Muscle of back (tissue), 11 donors: ENCODE measurements around the gene SH3RF3. TPM values are rescaled to one million over a fixed set of nuclear protein-coding genes. Genes with fewer than 3 reads are reported as not detected.
A peak's percentile ranks its signal among the peaks of the same experiment; 100 is the strongest.
"Not testable (repeated sequence)": the region's sequence is repeated elsewhere in the genome, so short reads cannot be mapped to it uniquely, and the experiment has no call there.

Experiments used
- DNase-seq, 3 donors: peaks; one replicate each; pipeline versions ENCODE4 v3.0.0 to v3.0.0-alpha.2; 2013
- polyA plus RNA-seq, 10 donors: library from polyadenylated mRNA; unstranded; fragments of 120-200 nt; gene quantifications; one replicate each; pipeline ENCODE4 v1.2.1, GENCODE V29; 2013; ENCODE audit not compliant: insufficient read length in 10 of 10

The SH3RF3 gene
- polyA plus RNA-seq, 10 donors = 3.8 to 7.0 (median 4.7) TPM

GRCh38 chr2:109521233-109522062 lies 392.4 kb downstream of the SH3RF3 start:
- DNase-seq = no peak

DNA sequence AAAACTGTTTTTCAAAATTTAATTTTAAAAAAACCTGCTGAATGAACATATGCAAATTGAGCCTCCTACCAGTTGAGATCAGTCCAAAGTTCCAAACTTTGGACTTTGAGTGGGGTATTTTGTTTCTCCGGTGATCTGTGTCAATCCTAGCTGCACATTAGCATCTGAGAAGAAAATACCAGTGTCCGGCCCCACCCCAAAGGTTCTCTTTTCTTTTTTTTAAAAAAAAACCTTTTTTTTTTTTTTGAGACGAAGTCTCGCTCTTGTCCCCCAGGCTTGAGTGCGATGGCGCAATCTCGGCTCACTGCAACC lies 393.0 kb downstream of the SH3RF3 start:
- DNase-seq = no peak

DNA sequence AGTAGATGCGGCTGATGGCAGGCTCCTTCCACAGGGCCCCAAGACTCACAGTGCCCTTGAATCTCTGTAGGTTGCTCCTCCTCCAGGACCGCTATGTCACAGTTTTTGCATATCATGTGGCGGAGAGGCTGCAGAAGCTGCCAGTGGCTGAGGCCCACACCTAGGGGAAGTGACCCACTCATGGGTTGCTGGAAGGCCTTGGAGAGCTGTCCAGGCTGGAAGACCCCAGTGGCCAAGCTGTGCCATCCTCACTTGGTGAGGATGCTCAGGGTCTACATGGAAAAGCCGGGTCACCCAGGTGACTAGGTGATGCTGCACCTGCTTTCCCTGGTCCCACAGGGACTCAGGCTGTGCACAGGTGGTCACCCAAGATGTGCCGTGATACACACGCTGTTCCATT lies 394.1 kb downstream of the SH3RF3 start:
- DNase-seq = no peak

DNA sequence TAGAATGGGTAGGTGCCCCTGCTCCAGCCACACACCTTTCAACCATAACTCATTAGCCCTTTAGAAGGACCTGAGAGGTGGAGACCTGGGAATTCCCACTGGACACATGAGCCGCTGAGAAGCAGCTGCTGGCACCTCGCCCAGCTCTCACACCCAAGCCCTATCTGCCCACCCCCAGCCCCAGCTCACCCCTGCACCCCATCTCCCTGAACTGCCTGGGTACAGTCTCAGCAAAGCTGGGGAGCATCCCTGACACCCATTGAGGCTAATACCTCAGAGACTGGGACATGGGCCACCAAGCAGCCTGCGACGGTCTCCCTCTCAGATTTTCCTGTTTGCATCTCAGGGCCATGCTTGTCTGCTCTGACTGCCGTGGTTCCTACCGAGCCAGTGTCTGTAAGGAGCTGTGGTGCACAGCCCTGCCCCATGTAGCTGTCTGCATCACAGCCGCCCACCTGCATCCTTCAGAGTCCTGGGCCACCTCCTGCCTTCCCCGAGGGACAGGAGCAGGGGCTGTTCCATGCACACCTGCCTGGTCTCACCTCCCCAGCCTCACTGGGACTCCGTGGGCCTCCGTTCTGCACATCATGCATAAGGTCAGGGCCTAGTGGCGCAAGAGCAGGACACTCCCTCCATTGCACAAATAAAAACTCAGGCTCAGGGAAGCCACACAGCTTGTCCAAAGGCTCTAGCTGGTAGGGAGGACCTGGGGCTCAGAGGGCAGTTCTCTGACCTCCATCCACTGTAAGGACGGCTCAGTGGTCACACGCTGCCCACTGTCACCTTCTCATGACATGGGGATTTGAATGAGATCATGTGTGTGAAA lies 394.7 kb downstream of the SH3RF3 start:
- DNase-seq = no peak

GRCh38 chr2:109525836-109526235 lies 396.8 kb downstream of the SH3RF3 start:
- no peak for DNase-seq

- no peak for DNase-seq
These were observed 397.5 kb downstream of the SH3RF3 start for GRCh38 chr2:109526442-109526970.

DNA sequence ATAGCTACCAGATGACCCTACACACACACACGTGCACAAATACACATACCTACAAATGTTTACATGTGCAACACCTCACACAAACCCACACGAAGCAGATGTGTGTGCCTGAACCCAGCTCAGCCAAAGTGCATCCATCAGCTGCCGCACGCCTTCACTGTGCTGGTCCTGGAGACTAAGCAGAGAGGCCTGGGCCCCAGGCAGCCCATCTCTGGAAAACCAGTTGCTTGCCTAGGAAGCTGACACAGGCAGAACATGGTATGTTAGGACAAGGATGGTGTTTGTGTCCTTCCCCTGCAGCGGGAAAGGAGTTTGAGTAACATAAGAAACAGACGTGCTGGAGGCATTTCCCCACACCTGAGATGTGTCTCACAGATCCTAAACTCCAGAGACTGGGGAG lies 398.1 kb downstream of the SH3RF3 start:
- DNase-seq = no peak

GRCh38 chr2:109527846-109528705 lies 399.1 kb downstream of the SH3RF3 start:
- DNase-seq = no peak

- DNase-seq = no peak
These were observed 400.0 kb downstream of the SH3RF3 start for GRCh38 chr2:109528811-109529501.

GRCh38 chr2:109529532-109530449 lies 400.8 kb downstream of the SH3RF3 start:
- DNase-seq = peak in 1 of 3 donors; percentile 46

DNA sequence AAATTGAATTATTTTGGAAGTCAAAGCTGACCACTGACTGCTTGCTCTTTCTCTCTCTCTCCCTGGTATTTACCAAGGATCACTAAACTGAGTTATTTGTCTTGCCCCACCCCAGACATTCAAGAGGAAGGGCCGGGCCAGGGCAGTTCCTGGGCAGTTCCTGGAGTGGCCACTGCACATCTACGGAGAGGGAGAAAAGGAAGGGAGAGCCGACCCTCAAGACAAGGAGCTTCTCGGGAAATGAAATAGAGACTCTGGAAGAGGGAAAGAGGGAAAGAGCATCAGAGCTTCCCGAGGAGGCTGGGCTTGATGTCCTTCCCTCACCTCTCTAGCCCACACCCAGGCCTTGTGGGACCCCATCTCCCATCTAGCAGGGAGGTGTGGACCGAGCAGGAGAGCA lies 401.7 kb downstream of the SH3RF3 start:
- no peak for DNase-seq

- no peak for DNase-seq
These were observed 402.2 kb downstream of the SH3RF3 start for GRCh38 chr2:109531221-109531620.

DNA sequence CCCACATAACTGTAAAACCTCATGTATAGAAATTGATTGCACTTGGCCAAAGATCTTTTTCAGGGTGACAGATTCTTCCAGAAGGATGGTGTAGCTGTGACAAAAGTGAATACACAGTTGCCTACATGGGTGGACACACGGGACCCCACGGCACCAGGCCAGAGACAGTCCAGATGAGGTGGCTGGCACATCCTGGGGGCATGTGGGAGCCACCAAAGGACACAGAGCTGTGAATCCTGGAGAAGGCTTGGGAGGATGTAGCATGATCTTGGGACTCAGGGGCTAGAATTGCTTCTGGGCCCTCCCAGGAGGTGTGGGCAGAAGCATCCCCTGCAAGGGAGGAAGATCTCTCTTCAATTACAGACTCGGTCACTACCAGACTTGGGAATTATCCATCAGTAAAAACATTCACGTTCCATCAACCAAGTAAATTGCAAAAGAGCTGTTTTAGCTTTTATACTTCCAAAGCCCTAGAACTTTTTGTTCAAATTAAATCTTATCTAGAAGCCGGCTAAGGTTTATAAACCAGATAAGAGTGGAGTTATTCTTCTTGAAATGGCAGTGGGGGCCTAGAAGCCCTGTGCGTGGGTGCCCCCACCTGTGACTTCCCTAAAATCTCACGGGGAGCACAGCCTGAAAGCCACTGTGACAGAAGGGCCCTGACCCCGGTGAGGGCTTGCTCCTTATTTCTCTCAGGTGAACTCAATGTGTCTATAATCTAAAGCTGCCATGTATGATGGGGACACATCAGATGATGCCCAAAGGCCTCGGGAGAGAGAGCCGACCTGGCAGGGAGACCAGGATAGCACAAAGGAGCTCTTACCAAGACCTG lies 403.1 kb downstream of the SH3RF3 start:
- DNase-seq = no peak

DNA sequence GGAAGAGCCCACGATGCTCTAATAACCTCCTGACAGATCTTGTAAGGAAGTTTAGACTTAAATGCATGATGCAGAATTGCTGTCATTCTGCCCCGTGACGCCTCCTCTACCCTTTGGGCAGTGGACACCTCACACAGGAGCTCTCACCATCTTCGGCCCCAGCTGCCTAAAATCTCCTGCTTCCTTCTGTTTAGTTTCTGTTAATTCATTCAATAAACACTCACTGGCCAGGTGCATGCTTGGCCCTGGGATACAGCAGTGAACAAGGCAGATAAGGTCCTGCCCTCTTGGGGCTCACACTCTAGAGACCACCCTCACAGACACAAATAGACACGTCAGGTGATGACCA lies 403.7 kb downstream of the SH3RF3 start:
- DNase-seq = no peak

GRCh38 chr2:109533823-109534222 lies 404.8 kb downstream of the SH3RF3 start:
- DNase-seq = no peak

- no peak for DNase-seq
These were observed 406.4 kb downstream of the SH3RF3 start for GRCh38 chr2:109535217-109535946.

DNA sequence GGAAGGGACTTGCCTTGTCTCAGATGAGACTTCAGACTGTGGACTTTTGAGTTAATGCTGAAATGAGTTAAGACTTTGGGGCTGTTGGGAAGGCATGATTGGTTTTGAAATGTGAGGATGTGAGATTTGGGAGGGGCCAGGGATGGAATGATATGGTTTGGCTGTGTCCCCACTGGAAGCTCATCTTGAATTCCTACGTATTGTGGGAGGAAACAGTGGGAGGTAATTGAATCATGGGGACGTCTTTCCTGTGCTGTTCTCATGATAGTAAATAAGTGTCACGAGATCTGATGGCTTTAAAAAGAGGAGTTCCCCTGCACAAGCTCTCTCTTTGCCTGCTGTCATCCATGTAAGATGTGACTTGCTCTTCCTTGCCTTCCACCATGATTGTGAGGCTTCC lies 407.6 kb downstream of the SH3RF3 start:
- not testable (repeated sequence) for DNase-seq

- no peak for DNase-seq
These were observed 408.7 kb downstream of the SH3RF3 start for GRCh38 chr2:109537565-109538222.
